G401 (cell line): ENCODE results near the gene OBP2A. TPM values are rescaled to one million over a fixed set of nuclear protein-coding genes. Genes with fewer than 3 reads are reported as not detected.
"Not testable (repeated sequence)": the region's sequence is repeated elsewhere in the genome, so short reads cannot be mapped to it uniquely, and the experiment has no call there.

Experiments used
- DNase-seq: peaks from one replicate; pipeline ENCODE4 v3.0.0-alpha.2; 2015; ENCODE audit warnings: low spot score
- in situ Hi-C: cut with HindIII; loops from 2 replicates; pipeline ENCODE4 v1.10.0; 2016; ENCODE audit warnings: low sequenced_read_pairs, mixed read lengths
- total RNA-seq: library from RNA; depleted of rRNA; stranded (reverse); fragments of >200 nt; shearing (Covaris generic); gene quantifications from 2 replicates; pipeline ENCODE4 v1.2.3, GENCODE V29; 2014

Gene OBP2A
- total RNA-seq, 1 experiment from 2014 or later = not detected

DNA sequence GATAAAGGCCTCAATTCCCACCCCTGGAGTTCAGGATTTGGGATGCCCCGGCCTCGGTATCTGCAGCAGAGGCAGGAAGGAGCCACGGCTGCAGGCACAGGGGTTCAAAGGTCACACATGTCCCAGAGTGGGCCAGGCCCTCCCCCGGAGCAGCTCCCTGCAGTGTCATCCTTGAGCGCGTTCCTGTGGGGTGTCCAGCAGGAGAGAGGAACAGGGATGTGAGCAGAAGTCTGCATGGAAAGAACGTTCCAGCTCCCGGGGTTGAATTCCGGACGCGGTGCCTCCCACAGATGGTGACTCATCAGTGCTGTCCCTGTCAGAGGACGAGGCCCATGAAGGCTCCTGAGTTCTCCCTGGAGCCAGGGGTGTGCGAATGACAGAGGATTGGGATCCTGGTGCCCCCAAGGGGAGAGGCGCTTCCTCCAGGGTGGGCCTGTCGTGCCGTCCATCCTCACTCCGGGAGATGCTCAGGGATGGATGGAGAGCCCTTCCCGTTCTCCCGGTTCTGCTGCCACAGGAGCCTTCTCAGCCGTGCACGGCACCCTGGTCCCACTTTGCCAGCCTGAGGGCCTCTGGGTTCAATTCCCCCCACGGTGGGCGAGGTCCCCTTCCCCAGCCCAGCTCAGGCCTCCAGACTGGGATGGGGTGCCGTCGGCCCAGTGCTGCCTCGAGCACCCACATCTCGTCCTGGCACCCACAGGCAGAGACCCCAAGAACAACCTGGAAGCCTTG, 21.6 kb upstream of the OBP2A start:
- in situ Hi-C loops = no loop called here
- no peak for DNase-seq

DNA sequence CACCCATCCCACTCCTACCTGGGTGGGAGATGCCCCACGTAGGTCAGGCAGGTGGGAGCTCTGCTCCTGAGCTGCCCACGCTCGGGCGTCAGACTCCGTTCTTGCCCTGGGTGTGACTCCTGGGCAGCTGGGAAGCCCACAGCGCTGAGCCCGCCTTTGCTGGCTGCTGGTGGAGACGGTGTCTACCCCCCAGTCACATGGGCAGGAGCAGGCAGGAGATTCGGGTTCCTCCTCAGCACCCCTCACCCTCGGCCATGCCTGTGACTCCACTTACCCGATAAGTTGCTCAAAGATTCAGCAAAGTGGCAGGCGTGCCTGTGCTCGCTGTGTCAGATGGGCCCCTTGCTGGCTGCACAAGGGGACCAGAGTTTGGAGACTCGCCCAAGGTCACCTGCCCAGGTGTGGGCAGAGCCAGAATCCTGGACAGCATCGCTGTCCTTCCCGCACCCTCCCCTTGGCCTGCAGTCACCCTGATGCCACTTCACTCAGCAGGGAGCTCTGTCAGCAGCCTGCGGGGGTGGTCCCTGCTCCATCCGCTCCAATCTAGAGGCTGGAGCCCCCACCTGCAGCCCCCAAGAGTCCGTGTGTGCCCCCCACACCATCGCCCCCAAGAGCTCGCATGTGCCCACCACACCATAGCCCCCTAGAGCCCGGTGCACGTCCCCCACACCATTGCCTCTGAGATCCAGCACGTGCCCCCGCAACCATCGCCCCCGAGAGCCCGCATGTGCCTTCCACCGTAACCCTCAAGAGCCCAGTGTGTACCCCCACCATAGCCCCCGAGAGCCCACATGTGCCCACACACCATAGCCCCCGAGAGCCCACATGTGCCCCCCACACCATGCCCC, 20.5 kb upstream of the OBP2A start:
- in situ Hi-C loops = no loop called here
- DNase-seq = no peak

DNA sequence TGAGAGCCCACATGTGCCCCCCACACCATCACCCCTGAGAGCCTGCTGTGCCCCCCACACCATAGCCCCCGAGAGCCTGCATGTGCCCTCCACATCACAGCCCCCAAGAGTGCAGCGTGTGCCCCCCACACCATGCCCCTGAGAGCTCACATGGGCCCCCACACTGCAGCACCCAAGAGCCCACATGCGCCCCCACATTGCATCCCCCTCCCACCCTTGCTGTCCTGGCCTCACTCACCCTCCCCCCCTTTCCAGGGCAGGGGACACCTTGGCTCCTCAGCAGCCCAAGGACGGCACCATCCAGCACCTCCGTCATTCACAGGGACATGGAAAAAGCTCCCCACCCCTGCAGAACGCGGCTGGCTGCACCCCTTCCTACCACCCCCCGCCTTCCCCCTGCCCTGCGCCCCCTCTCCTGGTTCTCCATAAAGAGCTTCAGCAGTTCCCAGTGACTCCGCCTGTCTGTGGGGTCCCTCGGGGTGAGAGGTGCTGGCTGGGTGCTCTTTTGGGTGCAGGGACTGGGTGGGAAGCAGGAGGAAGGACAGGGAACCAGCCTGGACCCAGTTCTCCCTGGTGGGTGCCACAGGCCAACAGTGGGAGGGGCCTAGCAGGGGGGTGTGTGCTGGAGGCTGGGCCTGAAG, 19.7 kb upstream of the OBP2A start:
- no peak for DNase-seq

DNA sequence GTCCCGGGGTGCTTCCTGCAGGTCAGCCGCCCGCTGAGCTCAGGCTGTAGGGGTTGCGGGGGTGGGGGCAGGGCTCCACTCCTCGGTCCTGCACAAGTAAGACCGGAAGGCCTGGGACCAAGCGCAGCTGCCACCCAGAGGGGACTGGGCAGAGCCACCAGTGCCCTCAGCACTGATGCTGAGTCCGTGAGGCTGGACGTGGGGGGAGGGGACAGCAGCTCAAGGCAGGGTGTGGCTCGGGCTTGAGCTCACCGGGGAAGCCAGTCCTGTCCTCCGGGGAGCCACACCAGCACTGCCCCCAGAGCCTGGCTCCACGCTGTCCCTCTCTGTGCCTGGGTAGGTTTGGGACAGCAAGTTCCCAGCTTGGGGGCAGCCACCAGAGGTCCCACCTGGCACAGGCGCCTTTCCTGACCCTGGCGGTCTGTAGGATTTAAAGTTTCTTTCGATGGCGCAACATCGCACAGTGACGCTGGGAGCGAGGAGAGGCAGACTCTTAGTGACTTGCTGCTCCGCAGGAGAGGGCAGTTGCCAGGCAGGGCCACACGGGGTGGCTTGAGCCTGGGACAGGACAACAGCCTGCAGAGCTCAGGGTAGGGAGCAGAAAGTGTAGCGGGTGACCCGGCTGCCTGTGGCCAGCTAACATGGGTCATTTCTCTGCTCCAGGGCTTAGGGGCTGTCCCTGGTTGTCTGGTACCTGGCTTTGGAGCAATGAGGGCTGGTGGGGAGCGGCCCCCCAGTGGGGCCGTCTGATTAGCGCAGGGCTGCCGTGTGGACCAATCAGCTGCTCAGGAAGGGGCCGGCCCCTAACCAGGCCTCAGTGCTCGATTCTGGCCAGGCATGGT, 19.0 kb upstream of the OBP2A start:
- in situ Hi-C loops = no loop called here
- DNase-seq = no peak

More for the DNA sequence above, 19.7 kb upstream of the OBP2A start:
- in situ Hi-C loops = no loop called here

DNA sequence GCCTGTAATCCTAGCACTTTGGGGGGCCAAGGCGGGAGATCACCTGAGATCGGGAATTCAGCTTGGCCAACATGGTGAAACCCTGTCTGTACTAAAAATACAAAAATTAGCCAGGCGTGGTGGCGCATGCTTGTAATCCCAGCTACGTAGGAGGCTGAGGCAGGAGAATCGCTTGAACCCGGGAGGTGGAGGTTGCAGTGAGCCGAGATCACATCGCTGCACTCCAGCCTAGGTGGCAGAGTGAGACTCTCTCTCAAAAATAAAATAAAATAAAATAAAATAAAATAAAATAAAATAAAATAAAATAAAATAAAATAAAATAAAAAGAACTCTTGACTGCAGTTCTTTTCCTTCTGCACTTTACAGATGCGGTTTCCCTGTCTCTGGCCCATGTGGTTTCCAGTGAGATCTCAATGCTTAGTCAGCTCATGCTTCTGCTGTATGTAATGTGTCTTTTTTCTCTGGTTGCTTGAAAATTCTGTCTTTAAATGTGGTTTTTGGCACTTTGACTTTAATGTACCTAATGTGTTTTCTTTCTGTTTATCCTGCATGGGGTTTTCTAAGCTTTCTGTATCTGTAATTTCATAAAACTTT, 17.0 kb upstream of the OBP2A start:
- in situ Hi-C loops, DNase-seq: not testable (repeated sequence)

DNA sequence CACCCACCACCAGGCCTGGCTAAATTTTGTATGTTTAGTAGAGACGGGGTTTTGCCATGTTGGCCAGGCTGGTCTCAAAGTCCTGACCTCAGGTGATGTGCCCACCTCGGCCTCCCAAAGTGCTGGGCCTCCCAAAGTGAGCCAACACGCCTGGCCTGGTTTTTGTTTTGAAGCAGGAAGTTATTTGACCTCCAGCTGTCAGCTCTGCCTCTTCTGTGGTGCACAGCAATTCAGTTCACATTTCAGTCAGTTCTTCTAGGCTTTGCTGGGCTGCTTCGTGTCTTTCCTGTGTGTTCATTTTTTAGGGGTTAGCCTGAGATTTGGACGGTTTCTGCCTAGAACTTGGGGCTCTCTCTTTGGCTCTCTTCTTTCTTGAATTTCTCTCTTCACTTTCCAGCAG, 15.8 kb upstream of the OBP2A start:
- in situ Hi-C loops = no loop called here
- DNase-seq = no peak

DNA sequence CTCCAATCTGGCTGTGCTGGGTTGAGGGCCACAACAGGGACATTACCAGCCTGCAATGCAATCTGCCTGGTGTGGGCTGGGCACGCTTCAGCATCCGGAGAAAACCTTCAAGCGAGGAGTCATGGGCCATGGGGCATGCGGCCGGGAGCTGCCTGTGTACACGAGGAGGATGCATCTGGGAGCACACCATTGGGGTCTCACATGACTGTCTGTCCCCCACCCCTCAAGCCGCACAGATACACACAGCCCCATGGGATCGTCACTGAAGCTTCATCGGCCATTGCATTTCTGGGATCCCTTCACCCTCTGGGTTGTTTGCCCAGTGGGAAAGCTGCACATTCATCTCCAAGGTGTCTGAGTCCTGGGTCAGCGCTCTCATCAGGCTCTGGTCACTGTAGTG, 14.8 kb upstream of the OBP2A start:
- in situ Hi-C loops = no loop called here
- no peak for DNase-seq

DNA sequence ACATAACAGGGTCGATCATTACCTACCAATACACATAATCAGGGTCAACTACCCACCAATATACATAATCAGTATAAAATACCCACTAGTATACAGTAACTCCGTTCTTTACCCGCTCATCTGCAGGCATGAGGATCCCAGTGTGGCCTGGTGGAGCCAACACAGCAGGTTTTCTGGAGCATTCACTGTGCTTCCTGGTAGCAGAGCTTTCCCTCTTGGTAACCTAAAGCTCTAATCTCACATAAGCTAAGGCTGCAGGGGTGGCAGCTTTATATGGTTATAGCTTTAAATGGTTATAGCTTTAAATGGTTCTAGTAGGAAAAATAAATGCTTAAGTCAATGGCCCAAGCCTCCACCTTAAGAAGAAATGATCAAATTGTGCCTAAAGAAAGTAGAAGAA, 12.8 kb upstream of the OBP2A start:
- no peak for DNase-seq
- in situ Hi-C loops = no loop called here

DNA sequence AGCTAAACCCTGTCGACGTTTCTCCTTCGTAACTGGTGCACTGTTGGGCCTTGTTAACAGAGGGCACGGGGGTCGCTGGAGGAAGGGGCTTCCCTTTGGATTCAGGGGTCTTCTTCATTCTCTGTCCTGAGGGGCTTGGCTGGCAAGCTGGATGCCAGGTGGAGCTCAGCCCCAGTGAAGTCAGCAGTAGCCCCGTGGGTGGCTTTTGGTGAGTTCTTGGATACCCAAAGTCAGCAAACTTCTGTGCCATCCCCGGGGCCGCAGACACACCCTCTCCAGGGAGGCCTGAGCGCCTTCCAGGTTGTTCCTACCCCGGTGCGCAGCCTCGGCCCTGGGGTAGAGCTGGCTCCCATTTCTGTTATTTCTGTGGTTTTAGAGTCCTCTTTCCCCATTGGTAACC, 12.3 kb upstream of the OBP2A start:
- in situ Hi-C loops = no loop called here
- DNase-seq = no peak

DNA sequence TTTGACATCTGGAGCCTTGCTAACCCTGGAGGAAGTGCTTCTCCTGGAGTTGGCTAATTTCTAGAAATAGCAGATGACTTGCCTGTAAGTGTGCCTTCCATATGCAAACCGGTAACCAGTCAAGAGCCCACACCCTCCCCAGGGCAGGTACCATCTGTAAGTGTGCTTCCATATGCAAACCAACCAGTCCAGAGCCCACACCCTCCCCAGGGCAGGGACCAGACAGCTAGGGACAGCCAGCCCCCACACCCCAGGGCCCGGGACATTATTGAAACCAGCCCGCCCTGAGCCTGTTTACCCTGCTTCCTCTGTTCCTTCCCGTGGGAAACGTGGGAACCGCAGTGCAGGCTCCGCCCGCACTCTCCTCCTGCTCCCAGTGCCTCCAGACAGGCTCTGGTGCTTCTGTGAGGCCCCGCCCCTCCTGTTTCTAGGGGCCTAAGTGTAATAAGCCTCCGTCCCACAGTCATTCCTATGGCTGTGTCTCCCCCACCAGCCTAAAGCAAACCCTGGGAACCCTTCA, 11.7 kb upstream of the OBP2A start:
- DNase-seq, in situ Hi-C loops: not testable (repeated sequence)

DNA sequence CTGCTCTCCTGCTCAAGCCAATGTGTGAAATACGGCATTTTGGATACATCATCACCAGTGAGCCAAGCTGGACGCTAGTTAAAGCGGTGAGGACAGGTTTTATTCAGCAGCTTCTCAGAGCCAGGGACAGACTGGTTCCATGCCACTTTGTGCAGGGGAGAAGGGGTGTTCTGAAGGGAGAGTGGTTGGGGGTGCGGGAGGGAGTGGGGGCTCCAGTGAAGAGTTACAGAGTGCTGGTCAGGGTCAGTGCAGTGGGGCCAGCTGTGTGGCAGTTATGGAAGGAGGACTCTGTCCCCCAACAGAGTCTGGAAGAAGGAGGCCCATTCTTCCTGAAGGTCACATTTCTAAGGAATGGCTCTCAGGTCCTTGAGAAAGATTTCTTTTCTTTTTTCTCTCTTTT, 11.1 kb upstream of the OBP2A start:
- in situ Hi-C loops, DNase-seq: not testable (repeated sequence)

DNA sequence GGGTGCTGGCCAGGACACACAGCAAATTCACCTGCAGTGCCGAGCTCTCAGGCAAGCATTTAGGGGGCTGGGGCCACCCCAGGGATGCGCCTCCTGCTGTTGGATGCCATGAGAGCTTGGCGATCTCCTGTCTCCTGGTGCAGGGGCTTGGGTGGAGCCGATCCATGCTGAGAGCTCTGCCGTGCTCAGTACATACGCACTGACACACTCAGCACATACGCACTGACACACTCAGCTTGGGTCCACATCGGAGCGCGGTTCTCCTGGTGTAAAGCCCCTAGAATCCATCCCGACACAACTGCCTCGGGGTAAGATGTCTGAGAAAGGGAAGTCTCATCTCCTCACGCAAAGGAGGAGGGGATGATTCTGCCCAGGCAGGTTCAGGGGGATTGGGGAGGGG, 10.3 kb upstream of the OBP2A start:
- in situ Hi-C loops, DNase-seq: not testable (repeated sequence)

DNA sequence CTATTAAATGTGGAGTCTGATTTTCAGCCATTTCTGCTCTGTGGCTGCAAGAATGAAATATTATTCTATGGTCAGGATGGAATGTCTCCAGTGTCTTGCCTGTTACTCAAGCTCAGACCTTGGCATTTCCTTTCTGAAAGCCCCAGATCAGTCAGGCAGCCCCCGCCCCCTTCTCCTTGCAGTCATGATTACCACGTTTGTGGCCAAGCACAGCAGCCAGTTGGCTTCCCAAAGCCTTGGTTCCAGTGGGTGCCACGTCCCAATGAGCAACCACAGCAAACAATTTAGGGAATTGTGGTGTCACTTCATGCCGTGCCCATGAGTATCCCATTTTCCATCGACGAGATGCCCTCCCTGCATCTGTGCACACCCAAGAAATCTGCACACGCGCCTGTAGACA, 9.7 kb upstream of the OBP2A start:
- no peak for DNase-seq
- in situ Hi-C loops = no loop called here

DNA sequence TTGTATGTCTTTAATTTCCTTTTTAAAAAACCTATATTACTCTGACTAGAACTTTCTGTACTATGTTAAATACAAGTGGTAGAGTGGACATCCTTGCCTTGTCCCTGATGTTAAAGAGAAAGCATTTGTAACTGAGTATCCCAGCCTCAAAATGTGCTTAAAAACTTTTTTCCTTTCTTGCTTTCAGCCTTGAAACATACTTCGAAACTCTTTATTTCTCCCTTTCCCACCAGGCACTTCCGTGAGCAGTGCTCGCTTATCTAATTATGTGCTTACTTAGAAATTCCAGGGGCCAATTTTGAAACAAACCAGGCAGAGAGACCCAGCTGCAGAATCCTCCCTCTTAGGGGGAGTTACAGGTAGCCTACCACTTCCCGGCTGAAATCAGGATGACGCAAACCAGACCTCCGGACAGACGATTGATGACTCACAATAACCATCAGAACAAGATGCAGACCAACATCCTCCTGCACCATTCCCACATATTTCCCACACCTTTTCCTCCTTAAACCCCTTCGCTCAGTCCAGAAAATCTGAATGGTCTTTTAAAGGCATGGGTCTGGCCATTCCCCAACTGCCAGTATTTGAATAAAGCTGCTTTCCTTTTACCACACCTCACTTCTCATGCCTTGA, 2.5 kb upstream of the OBP2A start:
- DNase-seq, in situ Hi-C loops: not testable (repeated sequence)

DNA sequence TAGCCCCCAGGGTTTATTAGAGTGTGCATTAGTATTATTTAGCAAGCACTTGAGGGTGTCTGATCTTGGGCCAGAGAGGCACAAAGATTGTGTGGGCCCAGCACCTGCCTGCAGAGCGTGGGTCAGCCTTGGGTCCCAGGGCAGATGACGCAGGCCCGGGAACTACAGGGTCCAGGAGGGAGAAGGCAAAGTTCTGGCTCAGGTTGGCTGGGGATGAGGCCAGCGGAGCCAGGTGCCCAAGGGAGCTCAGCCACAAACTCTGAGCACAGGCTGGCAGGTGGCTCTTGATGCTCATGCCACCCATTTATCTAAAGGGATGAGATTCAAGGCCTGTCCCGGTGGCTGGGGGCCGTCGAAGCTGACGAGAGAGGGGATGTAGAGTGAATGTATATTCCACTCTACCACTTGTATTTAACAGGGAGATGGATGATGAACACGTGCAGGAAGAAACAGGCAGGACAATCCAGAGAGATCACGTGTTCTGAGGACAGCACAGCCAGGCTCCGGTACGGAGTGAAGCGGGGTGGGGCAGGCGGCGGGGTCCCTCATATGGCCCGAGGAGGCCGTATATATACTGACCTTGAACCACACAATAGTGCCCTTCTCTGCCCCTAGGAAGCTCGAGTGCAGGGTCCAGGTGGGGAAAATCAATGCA, 818 bp upstream of the OBP2A start:
- in situ Hi-C loops = no loop called here
- no peak for DNase-seq

DNA sequence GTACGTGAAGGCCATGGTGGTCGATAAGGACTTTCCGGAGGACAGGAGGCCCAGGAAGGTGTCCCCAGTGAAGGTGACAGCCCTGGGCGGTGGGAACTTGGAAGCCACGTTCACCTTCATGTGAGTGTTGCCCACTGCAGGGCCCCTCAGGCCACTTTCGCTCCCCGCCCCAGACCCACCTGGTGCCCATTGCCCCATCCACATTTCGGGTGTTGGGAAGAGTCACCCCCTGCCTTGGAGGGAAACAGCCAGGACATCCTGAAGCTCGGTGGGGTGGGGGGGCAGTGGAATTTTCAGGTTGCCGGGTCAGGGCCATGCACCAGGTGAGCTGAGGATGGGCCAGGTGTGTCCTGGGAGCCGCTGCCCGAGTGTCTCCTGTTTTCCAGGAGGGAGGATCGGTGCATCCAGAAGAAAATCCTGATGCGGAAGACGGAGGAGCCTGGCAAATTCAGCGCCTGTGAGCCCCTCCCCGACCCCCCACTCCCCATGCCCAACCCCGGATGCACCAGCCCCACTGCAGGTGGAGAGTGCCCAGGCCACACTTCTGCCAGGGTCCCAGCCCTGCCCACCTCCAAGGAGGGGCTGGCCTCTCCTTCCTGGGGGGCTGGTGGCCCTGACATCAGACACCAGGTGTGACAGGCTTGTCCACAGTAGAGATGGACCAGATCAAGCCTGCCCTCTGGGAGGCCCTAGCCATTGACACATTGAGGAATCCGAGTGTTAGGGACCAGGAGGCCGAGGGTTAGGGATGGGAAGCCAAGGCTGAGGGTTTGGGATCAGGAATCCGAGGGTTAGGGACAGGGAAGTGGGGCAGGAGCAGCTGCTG, 1.1 kb downstream of the OBP2A start:
- DNase-seq, in situ Hi-C loops: not testable (repeated sequence)
